ENCODE measurements around the gene NFKB1.

DNA sequence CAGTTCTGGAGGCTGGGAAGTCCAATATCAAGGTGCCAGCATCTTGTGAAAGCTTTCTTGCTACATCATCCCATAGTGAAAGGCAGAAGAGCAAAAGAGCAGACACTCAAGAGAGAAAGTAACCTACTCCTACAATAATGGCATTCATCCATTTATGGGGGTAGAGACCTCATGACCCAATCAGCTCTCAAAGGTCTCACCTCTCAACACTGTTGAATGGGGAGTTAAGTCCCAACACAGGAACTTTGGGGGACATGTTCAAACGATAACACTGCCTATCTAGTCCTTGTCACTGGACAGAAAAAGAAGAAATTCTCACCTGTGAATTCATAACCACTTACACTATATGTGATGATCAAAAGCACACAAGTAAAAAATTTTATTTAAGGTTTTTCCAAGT, 6.6 kb upstream of the NFKB1 start:
- TF ChIP-seq CTCF (IDR thresholded peaks at IDR 0.05 in 8 of 11, conservative IDR thresholded peaks at IDR 0.05 in 3 of 11) (no peak), POLR2AphosphoS5 (IDR thresholded peaks at IDR 0.05) (no peak)
